H1 (cell line): Measurements from ENCODE around the gene MYOM3.

ENCODE experiments used
- CREB1 ChIP-seq: IDR thresholded peaks from 2 replicates; pipeline ENCODE4 v1.6.1; 2012; ENCODE audit warnings: inconsistent platforms
- POLR2AphosphoS5 ChIP-seq: IDR thresholded peaks from 2 replicates; pipeline ENCODE4 v1.6.1; 2011; ENCODE audit warnings: low read depth, low read length
- TF ChIP-seq, protein P1 (sequence below): IDR thresholded peaks from 2 replicates; pipeline ENCODE4 v1.6.1; 2012; ENCODE audit warnings: low read length, inconsistent platforms

DNA sequence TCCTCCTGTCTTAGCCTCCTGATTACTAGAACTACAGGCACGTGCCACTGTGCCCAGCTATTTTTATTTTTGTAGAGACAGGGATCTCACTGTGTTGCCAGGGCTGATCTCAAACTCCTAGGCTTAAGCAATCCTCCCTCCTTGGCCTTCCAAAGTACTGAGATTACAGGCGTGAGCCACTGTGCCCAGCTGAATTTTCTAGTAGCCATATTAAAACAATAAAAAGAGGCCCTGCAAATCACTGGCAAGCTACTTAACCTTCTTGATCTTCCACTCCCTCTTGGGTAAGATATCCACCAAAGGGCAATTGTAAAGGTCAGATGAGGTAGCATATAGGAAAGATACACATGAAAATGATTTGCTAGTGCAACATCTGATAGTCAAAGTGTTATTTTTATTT is 66.2 kb downstream of the MYOM3 start:
- TF ChIP-seq, protein P1, sequence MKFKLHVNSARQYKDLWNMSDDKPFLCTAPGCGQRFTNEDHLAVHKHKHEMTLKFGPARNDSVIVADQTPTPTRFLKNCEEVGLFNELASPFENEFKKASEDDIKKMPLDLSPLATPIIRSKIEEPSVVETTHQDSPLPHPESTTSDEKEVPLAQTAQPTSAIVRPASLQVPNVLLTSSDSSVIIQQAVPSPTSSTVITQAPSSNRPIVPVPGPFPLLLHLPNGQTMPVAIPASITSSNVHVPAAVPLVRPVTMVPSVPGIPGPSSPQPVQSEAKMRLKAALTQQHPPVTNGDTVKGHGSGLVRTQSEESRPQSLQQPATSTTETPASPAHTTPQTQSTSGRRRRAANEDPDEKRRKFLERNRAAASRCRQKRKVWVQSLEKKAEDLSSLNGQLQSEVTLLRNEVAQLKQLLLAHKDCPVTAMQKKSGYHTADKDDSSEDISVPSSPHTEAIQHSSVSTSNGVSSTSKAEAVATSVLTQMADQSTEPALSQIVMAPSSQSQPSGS, result no peak
- TF ChIP-seq CREB1 (no peak), POLR2AphosphoS5 (no peak)
